ENCODE data around the gene PPP1CA. TPM values are rescaled to one million over a fixed set of nuclear protein-coding genes. Genes with fewer than 3 reads are reported as not detected.

Gene PPP1CA
- total and polyA plus RNA-seq, 4 donors, result 87.2 to 178 (median 157) TPM

DNA sequence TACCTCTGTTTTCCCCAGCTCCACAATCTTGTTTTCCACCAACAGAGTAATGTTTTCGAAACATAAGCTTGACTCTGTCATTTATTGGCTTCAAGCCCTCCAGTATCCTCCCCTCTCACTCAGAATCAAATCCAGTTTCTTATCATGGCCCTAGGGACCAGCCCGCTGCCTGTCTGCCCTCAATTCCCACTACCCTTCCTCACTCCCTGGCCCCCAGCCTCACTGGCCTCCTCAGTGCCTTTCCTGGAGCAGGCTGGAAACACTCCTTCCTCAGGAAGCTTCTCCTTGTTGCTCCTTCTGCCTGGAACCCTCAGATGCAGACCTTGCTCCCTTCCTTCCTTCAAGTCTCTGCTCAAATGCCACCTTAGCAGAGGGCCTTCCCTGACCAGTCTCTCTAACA is 52.2 kb downstream of the PPP1CA start:
- ATAC-seq (ENCODE audit: insufficient read depth, low FRiP score) (no peak), DNase-seq (no peak)
- peaks cover 0 to 6% (median 0%) of the 10 kb centered on the region in 4 donors for H3K36me3 ChIP-seq (ENCODE audit: control insufficient read depth in 4 of 4, insufficient read depth in 4 of 4, low read length in 4 of 4)
- peak overlapping the region in 1 of 2 donors; percentile 32 for H3K27ac ChIP-seq (ENCODE audit: low read depth in 1 of 2, low read length in 1 of 2)
- H3K27me3 ChIP-seq (ENCODE audit: control insufficient read depth in 3 of 3, insufficient read depth in 3 of 3, low read length in 2 of 3), result no peaks in the 10 kb centered on the region
- WGBS, 2 donors, result 93 to 94% methylated on average over 2 of the region's 2 CpGs
- H3K9me3 ChIP-seq (ENCODE audit: control insufficient read depth in 4 of 4, insufficient read depth in 3 of 4, low read length in 3 of 4), result no peaks in the 10 kb centered on the region
- TF ChIP-seq, protein P1, sequence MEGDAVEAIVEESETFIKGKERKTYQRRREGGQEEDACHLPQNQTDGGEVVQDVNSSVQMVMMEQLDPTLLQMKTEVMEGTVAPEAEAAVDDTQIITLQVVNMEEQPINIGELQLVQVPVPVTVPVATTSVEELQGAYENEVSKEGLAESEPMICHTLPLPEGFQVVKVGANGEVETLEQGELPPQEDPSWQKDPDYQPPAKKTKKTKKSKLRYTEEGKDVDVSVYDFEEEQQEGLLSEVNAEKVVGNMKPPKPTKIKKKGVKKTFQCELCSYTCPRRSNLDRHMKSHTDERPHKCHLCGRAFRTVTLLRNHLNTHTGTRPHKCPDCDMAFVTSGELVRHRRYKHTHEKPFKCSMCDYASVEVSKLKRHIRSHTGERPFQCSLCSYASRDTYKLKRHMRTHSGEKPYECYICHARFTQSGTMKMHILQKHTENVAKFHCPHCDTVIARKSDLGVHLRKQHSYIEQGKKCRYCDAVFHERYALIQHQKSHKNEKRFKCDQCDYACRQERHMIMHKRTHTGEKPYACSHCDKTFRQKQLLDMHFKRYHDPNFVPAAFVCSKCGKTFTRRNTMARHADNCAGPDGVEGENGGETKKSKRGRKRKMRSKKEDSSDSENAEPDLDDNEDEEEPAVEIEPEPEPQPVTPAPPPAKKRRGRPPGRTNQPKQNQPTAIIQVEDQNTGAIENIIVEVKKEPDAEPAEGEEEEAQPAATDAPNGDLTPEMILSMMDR (IDR thresholded peaks at IDR 0.05; ENCODE audit: control extremely low read depth, extremely low read depth), result no peak
- peaks cover 0 to 18% (median 10%) of the 10 kb centered on the region in 5 donors for H3K4me1 ChIP-seq (ENCODE audit: control insufficient read depth in 5 of 5, insufficient read depth in 5 of 5, low read length in 5 of 5)
- H3K4me3 ChIP-seq, result no peak overlapping the region
- no peak overlapping the region for H3K9ac ChIP-seq (ENCODE audit: insufficient read depth in 1 of 2, low read length in 2 of 2)

- Histone ChIP-seq H3K36me3 (ENCODE audit: control insufficient read depth in 4 of 4, insufficient read depth in 4 of 4, low read length in 4 of 4) (peaks cover 0 to 6% (median 0%) of the 10 kb centered on the region in 4 donors), H3K27ac (ENCODE audit: low read depth in 1 of 2, low read length in 1 of 2) (no peak overlapping the region), H3K9me3 (ENCODE audit: control insufficient read depth in 4 of 4, insufficient read depth in 3 of 4, low read length in 3 of 4) (no peaks in the 10 kb centered on the region), H3K4me3 (no peak overlapping the region), H3K9ac (ENCODE audit: insufficient read depth in 1 of 2, low read length in 2 of 2) (no peak overlapping the region), H3K27me3 (ENCODE audit: control insufficient read depth in 3 of 3, insufficient read depth in 3 of 3, low read length in 2 of 3) (no peaks in the 10 kb centered on the region), H3K4me1 (ENCODE audit: control insufficient read depth in 5 of 5, insufficient read depth in 5 of 5, low read length in 5 of 5) (peaks cover 0 to 15% (median 8%) of the 10 kb centered on the region in 5 donors)
- DNase-seq, result no peak
- no peak for ATAC-seq (ENCODE audit: insufficient read depth, low FRiP score)
- 83 to 90% methylated on average over 5 of the region's 5 CpGs for WGBS, 2 donors
- TF ChIP-seq, protein P1 (IDR thresholded peaks at IDR 0.05; ENCODE audit: control extremely low read depth, extremely low read depth), result no peak
Observed at GRCh38 chr11:67349036-67349435, 52.6 kb downstream of the PPP1CA start.

Small RNA genes lying within 50 kb of the gene (small RNA-seq; reads per million reads assigned to genes)
- gene RN7SKP239 (ENCODE audit: low replicate concordance) (not detected), gene RNU6-1238P (ENCODE audit: low replicate concordance) (not detected)

Other genes starting within 250 kb of the PPP1CA start
- gene GRK2, start 135.4 kb downstream of the PPP1CA start, total RNA-seq, result 10 to 100 TPM; 37.1 to 99.8 TPM
- 100 to 1,000 TPM in 1 of 2 donors, 10 to 100 TPM in 1; 95.2 to 130 TPM for gene GRK2, start 135.4 kb downstream of the PPP1CA start, polyA plus RNA-seq
- 10 to 100 TPM; 35.9 to 86.2 TPM for gene ANKRD13D, start 112.6 kb downstream of the PPP1CA start, total RNA-seq
- gene ANKRD13D, start 112.6 kb downstream of the PPP1CA start, polyA plus RNA-seq, result 10 to 100 TPM; 55.8 to 65.3 TPM
- 10 to 100 TPM; 31.4 to 42.7 TPM for gene SSH3, start 98.3 kb downstream of the PPP1CA start, total RNA-seq
- gene SSH3, start 98.3 kb downstream of the PPP1CA start, polyA plus RNA-seq, result 10 to 100 TPM; 19.0 to 23.0 TPM
- 10 to 100 TPM; 27.4 to 99.6 TPM for gene POLD4, start 48.3 kb downstream of the PPP1CA start, total RNA-seq
- 100 to 1,000 TPM; 103 to 183 TPM for gene POLD4, start 48.3 kb downstream of the PPP1CA start, polyA plus RNA-seq
- 1 to 10 TPM; 3.5 to 9.8 TPM for gene CLCF1, start 28.3 kb downstream of the PPP1CA start, total RNA-seq
- gene CLCF1, start 28.3 kb downstream of the PPP1CA start, polyA plus RNA-seq, result 1 to 10 TPM; 7.6 to 10.0 TPM
- gene RAD9A, start 9.9 kb downstream of the PPP1CA start, total RNA-seq, result 10 to 100 TPM; 19.7 to 35.9 TPM
- gene RAD9A, start 9.9 kb downstream of the PPP1CA start, polyA plus RNA-seq, result 10 to 100 TPM; 14.1 to 22.8 TPM
- 10 to 100 TPM in 1 of 2 donors, 1 to 10 TPM in 1; 3.2 to 21.3 TPM for gene TBC1D10C, start 2.2 kb upstream of the PPP1CA start, total RNA-seq
- 10 to 100 TPM; 15.8 to 19.7 TPM for gene TBC1D10C, start 2.2 kb upstream of the PPP1CA start, polyA plus RNA-seq
- gene CARNS1, start 13.8 kb upstream of the PPP1CA start, total RNA-seq, result 1 to 10 TPM; 1.2 to 1.7 TPM
- gene CARNS1, start 13.8 kb upstream of the PPP1CA start, polyA plus RNA-seq, result 1 to 10 TPM in 1 of 2 donors, under 1 TPM in 1; 0.15 to 1.5 TPM
- 10 to 100 TPM; 26.3 to 56.8 TPM for gene RPS6KB2, start 26.6 kb upstream of the PPP1CA start, total RNA-seq
- gene RPS6KB2, start 26.6 kb upstream of the PPP1CA start, polyA plus RNA-seq, result 10 to 100 TPM; 55.7 to 69.5 TPM
- 10 to 100 TPM in 1 of 2 donors, 1 to 10 TPM in 1; 8.8 to 13.7 TPM for gene PTPRCAP, start 35.8 kb upstream of the PPP1CA start, total RNA-seq
- gene PTPRCAP, start 35.8 kb upstream of the PPP1CA start, polyA plus RNA-seq, result 10 to 100 TPM; 10.8 to 19.0 TPM
- gene CORO1B, start 41.6 kb upstream of the PPP1CA start, total RNA-seq, result 100 to 1,000 TPM in 1 of 2 donors, 10 to 100 TPM in 1; 65.6 to 147 TPM
- 100 to 1,000 TPM; 108 to 130 TPM for gene CORO1B, start 41.6 kb upstream of the PPP1CA start, polyA plus RNA-seq
- gene GPR152, start 50.9 kb upstream of the PPP1CA start, total RNA-seq, result not detected
- gene GPR152, start 50.9 kb upstream of the PPP1CA start, polyA plus RNA-seq, result under 1 TPM in 1 of 2 donors, not detected in 1; 0.06 TPM
- 1 to 10 TPM; 2.1 to 5.3 TPM for gene CABP4, start 53.5 kb upstream of the PPP1CA start, total RNA-seq
- 1 to 10 TPM in 1 of 2 donors, under 1 TPM in 1; 0.96 to 2.5 TPM for gene CABP4, start 53.5 kb upstream of the PPP1CA start, polyA plus RNA-seq
- gene TMEM134, start 67.4 kb upstream of the PPP1CA start, total RNA-seq, result 10 to 100 TPM; 32.5 to 84.2 TPM
- gene TMEM134, start 67.4 kb upstream of the PPP1CA start, polyA plus RNA-seq, result 10 to 100 TPM; 82.0 to 91.4 TPM
- gene AIP, start 81.2 kb upstream of the PPP1CA start, total RNA-seq, result 10 to 100 TPM; 60.0 to 64.8 TPM
- 100 to 1,000 TPM in 1 of 2 donors, 10 to 100 TPM in 1; 82.8 to 126 TPM for gene AIP, start 81.2 kb upstream of the PPP1CA start, polyA plus RNA-seq
- 10 to 100 TPM; 36.4 to 67.3 TPM for gene PITPNM1, start 103.5 kb upstream of the PPP1CA start, total RNA-seq
- gene PITPNM1, start 103.5 kb upstream of the PPP1CA start, polyA plus RNA-seq, result 10 to 100 TPM; 23.2 to 36.2 TPM
- gene CDK2AP2, start 106.3 kb upstream of the PPP1CA start, total RNA-seq, result 100 to 1,000 TPM in 1 of 2 donors, 10 to 100 TPM in 1; 21.7 to 128 TPM
- 100 to 1,000 TPM; 114 to 149 TPM for gene CDK2AP2, start 106.3 kb upstream of the PPP1CA start, polyA plus RNA-seq
- gene CABP2, start 121.6 kb upstream of the PPP1CA start, total RNA-seq, result not detected
- gene CABP2, start 121.6 kb upstream of the PPP1CA start, polyA plus RNA-seq, result not detected
- gene GSTP1, start 182.0 kb upstream of the PPP1CA start, total RNA-seq, result 100 to 1,000 TPM; 632 to 928 TPM
- 1,000 to 10,000 TPM; 1,119 to 2,206 TPM for gene GSTP1, start 182.0 kb upstream of the PPP1CA start, polyA plus RNA-seq
- 100 to 1,000 TPM; 144 to 191 TPM for gene NDUFV1, start 205.1 kb upstream of the PPP1CA start, total RNA-seq
- 100 to 1,000 TPM; 113 to 137 TPM for gene NDUFV1, start 205.1 kb upstream of the PPP1CA start, polyA plus RNA-seq
- gene NUDT8, start 228.1 kb upstream of the PPP1CA start, total RNA-seq, result 10 to 100 TPM in 1 of 2 donors, 1 to 10 TPM in 1; 6.3 to 19.9 TPM
- 10 to 100 TPM; 12.1 to 22.3 TPM for gene NUDT8, start 228.1 kb upstream of the PPP1CA start, polyA plus RNA-seq
- not detected for gene TBX10, start 237.9 kb upstream of the PPP1CA start, total RNA-seq
- gene TBX10, start 237.9 kb upstream of the PPP1CA start, polyA plus RNA-seq, result not detected
- gene ACY3, start 248.9 kb upstream of the PPP1CA start, total RNA-seq, result under 1 TPM in 1 of 2 donors, not detected in 1; 0.58 TPM
- gene ACY3, start 248.9 kb upstream of the PPP1CA start, polyA plus RNA-seq, result under 1 TPM; 0.42 to 0.73 TPM

All from lung (tissue), 13 donors.